EH (cell line): ENCODE measurements around the gene RASSF4.

ENCODE experiments used
- DNase-seq: peaks from one replicate; pipeline ENCODE4 v3.0.0-alpha.2; 2015; ENCODE audit warnings: low read depth

The RASSF4 gene

DNA sequence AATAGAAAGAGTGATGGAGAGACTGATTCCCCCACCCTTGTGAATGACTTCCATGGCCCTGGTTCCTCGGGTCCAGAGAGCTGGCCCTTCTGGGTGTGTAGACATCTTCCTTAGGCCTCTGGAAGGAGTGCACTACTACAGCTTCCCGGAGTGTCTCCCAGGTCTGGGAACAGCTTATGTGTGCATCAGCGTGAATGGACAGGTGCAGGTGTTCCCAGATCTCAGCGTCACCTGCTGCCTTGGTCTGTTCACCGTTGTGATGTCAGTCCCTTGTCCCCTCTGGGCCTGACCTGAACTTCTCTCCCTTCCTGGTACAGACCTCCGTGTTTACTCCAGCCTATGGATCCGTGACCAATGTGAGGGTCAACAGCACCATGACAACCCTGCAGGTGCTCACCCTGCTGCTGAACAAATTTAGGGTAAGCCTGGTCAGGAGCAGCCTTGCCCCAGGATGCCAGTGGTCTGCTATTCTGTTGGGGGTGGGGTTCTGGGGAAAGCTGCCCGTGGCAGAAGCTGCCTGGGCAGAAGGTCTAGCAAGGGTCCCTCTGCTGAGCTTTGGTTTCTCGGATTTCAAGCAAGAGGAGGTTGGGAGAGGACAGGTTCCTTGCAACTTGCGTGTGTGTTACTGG is 29.5 kb downstream of the RASSF4 start:
- DNase-seq, result no peak

DNA sequence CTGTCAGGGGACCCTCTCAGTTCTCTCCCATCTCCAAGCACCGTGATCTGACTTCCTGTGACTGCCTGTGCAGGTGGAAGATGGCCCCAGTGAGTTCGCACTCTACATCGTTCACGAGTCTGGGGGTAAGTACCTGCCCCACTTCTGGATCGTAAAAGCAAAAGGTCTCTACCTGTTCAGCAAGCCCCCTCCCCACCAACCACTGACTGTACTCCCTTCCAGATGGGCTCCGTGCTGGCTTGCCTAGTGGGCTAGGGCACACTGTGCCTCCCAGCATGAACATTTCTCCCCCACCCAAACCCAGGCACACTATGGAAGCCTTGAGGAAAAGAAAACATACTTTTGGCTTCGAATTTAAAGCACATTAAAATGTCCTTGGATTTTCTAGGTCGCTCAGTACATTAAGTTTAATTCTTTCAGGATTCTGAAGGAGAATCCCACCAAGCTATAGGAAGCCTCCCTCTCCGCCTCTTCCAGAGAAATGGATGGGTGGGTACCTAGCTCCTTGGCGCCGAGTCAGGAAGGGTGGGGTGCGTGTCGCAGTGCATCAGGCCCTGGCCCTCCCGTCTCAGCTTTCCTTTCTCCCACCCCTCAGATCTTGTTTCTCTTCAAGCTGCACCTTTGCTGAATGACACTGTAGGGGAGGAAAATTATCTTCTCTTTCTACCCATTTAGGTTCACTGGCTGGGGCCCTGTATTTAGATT is 30.1 kb downstream of the RASSF4 start:
- DNase-seq, result no peak

DNA sequence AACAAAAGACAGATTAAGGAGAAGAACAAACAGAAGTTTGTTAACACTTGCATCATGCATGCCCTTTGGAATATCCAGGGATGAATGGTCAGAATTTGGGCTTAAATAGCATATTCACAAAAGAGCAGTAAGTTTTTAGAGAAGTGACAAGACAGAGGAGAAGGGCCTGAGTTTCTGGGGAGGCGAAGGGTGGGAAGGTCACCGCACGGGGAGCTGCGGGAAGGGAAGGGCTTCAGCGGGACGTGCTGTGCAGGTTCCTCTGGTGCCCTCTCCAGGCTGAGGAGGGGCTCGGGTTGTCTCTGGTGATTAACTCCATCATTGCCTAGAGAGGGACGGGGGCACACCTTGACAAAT is 30.7 kb downstream of the RASSF4 start:
- no peak for DNase-seq

DNA sequence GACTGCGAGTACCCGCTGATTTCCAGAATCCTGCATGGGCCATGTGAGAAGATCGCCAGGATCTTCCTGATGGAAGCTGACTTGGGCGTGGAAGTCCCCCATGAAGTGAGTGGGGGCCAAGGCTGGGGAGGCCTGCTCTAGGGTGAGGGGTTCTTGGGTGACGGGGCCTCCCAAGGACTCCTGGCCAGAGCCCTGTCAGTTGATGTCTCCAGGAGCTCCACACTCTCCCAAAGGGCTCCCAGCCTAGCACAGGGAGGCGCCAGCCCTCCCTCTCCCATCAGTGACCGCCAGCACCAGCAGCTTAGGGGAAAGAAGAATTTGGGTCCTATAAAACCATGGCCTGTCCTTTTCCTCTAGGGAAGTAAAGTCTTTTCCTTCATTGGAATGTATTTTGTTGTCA is 31.4 kb downstream of the RASSF4 start:
- no peak for DNase-seq

DNA sequence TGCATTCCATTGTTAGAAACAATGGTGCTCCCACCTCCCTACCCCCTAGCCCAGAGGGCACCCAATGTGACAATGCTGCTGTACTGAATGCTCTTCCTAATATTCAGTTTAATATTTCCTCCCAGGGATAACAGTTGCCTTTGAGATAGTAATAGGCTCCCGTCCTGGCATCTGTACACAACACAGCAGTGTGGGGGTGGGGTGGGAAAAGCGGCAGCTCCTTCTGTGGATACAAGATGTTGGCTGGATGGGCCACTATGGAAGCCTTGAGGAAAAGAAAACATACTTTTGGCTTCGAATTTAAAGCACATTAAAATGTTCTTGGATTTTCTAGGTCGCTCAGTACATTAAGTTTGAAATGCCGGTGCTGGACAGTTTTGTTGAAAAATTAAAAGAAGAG is 32.0 kb downstream of the RASSF4 start:
- no peak for DNase-seq

DNA sequence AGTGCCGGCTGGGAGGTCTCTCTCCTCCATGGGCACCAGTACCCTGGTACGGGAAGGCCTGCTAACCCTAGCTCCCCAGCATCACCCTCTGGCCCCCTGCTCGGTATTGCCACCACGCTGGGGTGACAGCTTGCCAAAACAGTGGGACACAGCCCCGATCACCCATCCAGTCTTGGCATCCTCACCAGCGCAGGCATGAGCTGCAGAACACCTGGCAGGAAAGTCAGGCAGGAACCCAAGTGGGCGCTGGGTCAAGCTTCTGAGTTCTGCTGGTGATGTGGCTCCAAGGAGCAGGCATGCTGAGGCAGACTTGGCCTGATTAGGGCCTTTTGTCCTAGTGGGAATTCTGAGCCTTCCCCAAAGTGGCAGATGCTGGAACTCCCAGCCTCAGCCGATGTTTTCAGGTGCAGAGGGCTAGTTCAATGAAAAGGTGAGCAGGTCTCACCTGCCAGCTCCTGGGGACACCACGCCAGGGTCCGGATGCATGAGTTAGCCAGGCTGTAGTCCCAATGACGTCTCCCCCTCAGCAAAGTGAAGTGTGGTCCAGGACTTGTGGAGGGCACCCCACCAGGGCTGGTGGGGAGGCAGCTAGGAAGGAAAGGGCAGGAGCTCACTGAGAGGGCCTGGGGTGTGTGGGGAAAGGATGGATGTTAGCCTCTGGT is 32.6 kb downstream of the RASSF4 start:
- no peak for DNase-seq

DNA sequence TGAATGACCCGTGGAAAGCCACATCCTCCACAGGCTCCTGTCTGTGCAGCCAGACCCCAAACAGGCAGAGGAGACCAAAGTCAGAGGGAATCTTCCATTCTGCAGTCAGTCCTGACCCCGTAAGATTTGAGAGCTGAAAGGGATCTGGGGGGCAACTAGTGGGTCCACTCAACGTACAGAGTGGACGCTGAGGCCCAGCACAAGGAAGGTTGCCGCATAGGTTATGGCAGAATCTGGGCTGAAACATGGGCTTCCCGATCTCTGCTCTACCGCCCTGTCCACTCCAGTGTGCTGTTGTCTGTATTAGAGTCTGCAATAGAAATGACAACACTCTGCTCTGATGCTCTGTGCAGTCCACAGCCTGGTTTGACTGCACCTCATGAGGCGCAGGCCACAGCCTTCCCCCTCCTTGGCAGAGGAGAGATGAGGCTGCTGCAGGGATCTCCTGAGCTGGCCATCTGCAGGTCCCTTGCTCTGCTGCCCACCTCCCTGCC is 33.2 kb downstream of the RASSF4 start:
- DNase-seq, result no peak

DNA sequence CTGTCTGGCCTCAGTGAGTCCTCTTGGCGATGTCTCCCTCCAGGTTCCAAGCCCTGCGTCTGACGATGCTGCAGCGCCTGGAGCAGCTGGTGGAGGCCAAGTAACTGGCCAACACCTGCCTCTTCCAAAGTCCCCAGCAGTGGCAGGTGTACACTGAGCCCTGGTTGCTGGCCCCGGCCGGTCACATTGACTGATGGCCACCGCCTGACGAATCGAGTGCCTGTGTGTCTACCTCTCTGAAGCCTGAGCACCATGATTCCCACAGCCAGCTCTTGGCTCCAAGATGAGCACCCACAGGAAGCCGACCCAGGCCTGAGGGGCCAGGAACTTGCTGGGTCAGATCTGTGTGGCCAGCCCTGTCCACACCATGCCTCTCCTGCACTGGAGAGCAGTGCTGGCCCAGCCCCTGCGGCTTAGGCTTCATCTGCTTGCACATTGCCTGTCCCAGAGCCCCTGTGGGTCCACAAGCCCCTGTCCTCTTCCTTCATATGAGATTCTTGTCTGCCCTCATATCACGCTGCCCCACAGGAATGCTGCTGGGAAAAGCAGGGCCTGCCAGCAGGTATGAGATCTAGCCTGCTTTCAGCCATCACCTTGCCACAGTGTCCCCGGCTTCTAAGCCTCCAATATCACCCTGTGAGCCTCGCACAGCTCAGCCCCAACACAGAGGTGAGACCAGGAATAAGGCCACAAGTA is 33.8 kb downstream of the RASSF4 start:
- no peak for DNase-seq

DNA sequence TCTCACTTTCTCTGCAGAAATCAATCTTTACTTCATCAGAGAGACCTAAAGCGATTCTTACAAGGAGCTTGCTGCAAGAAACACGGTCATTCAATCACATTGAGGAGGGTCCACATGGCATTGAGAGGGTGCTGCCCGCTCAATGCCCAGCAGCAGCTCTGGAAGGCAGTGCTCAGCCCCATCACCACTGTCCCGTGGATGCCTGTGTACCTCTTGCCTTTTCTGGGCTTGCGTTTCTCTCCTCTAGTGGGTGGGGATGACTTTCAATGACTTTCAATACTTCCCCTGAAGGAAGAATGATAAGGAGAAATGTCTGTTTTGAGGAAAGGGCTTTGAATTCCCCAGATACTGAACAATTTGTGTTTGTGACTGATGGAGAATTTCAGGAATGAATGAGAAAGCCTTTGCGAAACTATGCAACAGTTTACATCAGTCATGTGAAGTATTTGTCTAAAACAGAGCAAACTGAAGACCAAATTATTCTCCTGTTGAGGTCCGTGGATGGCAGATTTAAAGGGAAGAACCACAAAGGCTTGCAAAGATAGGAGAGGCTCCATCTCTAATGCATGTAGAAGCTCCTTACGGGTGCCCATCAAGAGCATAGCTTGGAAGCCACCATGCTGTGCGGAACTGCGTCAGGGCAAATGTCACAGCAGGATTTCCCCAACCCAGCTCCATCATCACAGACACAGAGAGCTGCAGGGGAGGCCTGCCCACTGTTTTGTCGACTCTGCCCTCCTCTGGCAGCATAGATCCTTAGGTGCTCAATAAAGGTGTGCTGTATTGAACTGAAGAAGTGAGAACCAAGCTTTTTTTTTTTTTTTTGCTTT is 34.5 kb downstream of the RASSF4 start:
- peak; percentile 83 for DNase-seq

DNA sequence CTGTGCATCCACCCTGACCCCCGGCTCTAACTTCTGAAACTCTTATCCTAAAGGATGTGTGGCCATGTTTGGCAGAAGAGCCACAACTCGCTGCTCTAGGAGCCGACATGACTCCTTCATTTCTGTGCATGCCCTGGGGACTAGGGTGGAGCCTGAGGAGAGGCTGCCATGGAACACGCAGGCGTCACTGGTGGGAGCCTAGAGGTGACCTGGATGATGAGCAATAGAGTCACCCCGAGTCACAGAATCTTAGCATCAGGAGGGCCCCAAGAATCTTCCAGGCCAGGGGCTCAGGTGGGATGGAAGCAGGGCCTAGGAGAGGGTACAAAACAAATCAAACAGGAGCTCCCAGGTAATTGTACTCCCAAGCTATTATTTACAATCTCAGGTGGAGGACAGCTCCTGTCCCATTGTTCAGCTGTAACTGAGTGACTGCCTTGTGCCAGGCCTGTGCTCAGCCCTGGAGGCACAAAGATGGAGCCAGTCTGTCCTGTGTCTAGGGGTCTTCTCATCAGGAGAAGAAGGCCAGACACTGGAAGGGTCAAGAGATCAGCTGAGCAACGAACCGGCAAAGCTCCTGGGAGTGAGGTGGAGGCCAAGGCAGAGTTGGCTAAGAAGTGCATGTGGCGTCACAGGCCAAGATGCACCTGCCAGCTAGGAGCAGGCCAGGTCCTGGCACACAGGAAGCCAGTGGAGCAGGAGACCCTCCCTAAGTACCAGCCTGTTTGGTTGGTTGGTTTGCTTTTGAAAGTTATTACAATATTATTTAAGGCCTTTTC is 35.3 kb downstream of the RASSF4 start:
- DNase-seq, result no peak

DNA sequence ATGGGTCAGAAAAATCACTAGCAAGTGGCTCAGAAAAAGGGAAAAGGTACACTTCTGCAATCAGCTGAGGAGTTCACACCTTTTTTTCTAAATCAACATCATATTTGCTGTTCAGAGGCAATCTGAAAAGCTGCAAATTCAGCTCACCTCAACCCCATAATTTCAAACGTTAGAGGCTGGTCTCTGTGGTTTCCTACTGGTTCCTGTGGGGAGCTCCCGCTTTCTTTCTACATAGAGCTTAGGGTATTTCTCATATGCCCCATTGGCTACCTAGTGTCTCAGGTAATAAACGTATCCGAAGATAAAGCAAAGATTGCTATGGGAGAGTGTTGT is 35.9 kb downstream of the RASSF4 start:
- no peak for DNase-seq

DNA sequence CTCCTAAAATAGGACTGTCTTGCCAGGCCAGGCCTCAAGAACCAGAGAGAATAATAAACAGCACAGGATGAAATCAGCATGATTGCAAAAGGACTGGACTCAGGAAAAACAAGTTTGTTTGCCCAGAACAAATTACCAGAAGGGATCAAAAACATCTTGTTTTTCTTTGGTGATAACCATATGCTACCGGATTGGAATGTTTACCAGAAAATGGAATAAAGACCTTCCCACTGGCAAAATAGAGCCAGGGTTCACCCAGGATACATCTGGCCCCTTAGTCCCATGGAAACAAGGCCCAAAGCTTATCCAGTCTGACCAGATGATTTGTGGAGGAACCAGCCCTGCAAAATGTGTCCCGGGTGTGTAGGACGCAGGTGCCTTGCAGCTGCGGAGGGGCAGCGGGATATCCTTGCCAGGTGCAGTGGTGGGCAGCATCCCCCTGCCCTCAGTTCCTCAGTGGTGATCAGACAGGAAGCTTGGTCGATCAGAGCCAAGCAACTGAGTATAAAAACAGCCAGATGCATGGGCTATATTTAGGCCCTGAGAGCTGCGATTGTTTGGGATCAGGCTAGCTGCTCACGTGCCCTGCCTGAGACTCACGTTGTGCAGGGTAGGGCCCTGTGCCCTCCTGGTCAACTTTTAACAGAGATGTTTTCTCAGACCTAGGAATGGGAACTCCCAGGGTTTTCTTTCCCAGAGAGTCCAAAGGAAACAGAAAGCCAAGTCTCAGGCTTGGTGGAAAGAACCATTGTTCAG is 36.5 kb downstream of the RASSF4 start:
- peak; percentile 43 for DNase-seq

DNA sequence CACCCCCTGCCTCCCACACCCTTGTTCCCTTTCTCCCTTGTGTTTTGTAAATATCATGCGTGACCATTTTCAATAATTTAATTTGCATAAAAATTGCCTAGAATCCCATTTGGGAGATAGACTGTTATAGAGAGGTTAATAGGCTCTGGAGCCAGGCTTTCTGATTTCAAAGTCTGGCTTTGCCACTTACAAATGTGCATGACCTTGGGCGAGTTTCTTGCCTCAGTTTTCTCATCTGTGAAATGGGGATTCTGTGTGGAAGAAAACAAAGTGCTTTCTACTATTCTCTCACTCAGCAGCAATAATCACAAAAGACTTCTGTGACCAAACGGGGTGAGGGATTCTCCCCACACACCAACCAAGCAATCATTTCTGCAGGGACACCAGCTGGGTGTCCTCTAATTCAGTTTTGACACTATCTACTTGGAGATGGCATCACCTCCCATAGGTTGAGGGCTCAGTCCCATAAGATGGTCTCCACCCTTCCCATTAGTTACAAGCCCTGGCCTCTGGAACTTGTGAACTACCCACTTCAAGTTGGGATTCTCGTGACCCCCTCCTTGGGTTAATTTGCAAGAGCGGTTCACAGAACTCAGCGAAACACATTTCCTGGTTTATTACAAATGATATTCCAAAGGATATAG is 37.6 kb downstream of the RASSF4 start:
- DNase-seq, result no peak

DNA sequence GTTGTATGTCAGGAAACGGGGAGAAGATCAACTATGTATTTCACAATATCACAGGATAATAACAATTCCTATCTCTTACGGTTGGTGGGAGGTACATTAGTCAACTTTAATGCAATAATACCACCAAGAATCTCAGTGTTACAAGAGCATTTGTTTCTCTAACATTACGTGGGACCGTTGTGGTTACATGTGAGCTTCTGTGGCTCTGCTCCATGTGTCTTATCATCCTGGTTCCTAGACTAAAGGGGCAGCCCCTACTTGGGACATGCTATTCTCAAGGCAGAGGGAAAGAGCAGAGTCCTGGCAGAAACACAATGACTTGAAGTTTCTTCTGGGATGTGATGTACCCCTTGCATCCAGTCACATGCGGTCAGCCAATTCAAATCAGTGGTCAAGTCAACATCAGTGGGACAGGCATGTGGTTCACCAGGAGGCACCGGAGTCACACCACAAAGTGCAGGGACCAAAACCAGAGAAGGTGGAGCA is 38.6 kb downstream of the RASSF4 start:
- no peak for DNase-seq

DNA sequence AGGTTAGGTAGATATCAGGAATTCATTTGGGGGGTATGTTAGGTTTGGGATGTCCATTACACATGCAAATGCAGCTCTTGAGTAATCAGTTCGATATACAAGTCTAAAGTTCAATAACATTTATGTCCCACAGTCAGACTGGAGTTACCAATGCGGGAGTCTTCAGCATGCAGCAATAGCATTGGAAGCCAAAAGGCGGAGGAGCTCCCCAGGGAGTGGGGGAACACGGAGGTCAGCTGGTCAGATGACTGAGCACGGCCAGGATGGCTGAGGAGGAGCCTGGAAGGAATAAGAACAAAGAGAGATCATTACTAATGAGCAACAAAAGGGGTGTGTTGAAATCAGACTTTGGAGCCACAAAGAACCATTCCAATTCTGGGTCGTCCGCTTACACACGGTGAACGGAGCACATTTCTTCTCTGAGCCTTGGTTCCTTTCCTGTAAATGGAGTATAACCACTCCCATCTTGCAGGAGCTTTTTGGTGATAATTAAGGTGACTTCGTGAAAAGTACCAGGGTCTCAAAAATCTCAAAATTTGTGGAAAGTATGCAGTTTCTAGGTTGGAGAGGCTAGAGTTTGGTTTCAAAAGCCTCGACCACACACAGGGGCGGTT is 40.6 kb downstream of the RASSF4 start:
- DNase-seq, result no peak

DNA sequence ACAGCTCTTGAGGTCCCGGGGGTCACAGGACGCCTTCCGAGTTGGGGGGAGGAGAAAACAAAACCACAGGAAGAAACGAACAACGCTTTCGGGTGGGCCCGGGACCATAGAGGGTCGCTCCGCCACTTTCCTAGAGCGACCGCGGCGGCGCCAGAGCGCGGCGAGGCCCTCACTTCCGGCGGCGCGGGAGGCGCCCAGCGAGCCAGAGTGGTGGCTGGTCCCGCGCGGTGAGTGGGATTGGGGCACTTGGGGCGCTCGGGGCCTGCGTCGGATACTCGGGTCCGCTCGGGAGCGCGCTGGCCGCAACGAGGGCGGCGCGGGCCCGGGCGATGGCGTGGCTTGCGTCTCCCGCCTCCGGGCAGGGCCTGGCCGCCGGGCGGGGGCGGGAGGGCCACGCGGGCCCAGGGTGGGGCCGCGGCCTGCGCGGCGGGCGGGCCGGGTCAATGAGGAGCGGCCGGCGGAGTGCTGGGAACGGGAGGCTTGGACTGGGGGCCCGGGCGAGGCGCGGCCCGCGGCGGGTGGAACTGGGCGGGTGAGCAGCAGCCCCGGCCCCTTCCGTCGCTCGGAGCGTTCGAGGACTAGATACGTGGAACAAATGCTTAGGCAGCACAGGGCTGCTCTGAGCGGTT is 41.3 kb downstream of the RASSF4 start, which contains the start of gene ZNF22:
Gene ZNF22 (plus strand): TSS at position 172 of the 629 bp plus-strand sequence. CDS start 2,446 bp downstream, outside the sequence.
- DNase-seq, result peak; percentile 62

DNA sequence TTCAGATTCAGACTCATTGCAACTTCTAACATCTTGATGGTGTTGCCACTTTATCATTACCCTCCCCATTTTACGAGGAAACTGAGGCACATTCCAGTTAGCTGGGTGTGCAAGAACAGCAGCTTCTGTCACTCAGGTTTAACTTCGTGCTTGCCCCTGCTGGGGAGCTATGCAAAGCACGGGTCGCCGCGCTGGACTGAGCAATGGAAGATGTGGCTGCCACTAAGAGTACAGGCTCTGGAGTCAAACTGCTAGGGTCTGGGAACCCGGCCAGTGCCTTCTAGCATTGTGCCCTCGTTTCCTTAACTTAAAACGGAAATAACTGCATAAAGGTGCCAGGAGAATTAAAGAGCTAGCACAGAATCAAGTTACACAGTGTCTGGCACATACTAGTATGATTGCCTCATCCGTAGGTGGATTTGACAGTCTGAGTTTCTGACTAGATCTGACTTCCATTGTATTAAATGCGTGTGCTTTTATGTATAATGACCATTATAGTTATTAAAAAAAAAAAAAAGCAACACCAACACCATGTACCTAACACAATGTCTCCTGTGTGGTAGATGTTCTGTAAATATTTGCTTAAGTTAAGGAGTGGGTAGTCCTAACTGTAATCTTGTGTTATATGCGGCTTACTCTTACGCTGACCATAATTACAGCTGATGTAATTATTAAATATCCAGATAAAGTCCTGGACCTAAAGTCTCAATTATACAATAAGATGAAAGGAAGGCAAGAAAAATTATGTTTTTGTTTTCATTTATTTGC is 42.0 kb downstream of the RASSF4 start:
- peak; percentile 71 for DNase-seq

DNA sequence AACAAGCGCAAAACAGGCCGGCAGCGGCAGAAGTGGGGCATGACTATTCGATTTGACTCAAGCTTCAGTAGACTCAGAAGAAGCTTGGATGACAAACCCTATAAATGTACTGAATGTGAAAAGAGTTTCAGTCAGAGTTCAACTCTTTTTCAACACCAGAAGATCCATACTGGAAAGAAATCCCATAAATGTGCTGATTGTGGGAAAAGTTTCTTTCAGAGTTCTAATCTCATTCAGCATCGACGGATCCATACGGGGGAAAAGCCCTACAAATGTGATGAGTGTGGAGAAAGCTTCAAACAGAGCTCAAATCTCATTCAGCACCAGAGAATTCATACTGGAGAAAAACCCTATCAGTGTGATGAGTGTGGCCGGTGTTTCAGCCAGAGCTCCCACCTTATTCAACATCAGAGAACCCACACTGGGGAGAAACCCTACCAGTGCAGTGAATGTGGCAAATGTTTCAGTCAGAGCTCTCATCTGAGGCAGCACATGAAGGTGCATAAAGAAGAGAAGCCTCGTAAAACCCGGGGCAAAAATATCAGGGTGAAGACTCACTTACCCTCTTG is 43.9 kb downstream of the RASSF4 start:
- no peak for DNase-seq
